NT2/D1 (cell line): ENCODE measurements around the gene SBDS.
"Not testable (repeated sequence)": the region's sequence is repeated elsewhere in the genome, so short reads cannot be mapped to it uniquely, and the experiment has no call there.

ENCODE experiments used
- DNase-seq: peaks from one replicate; pipeline ENCODE4 v3.0.0-alpha.2; 2011; ENCODE audit warnings: low read depth, low spot score
- H3K27me3 ChIP-seq: 2 replicates; pipeline ENCODE4 v1.6.0; 2011; ENCODE audit warnings: mild to moderate bottlenecking; ENCODE audit not compliant: insufficient read length, insufficient read depth
- H3K36me3 ChIP-seq: 2 replicates; pipeline ENCODE4 v1.6.1; 2011; ENCODE audit warnings: mild to moderate bottlenecking, low read length, mixed read lengths; ENCODE audit not compliant: insufficient read depth, insufficient read length
- H3K4me1 ChIP-seq: 2 replicates; pipeline ENCODE4 v1.5.1; 2011; ENCODE audit not compliant: insufficient read depth, insufficient read length
- H3K4me3 ChIP-seq: 2 replicates; pipeline ENCODE4 v1.5.1; 2011; ENCODE audit warnings: low read depth; ENCODE audit not compliant: insufficient read length
- H3K9ac ChIP-seq: 2 replicates; pipeline ENCODE4 v1.6.0; 2011; ENCODE audit warnings: low read depth; ENCODE audit not compliant: insufficient read length
- H3K9me3 ChIP-seq: 2 replicates; pipeline ENCODE4 v1.5.1; 2011; ENCODE audit warnings: mild to moderate bottlenecking, low read length; ENCODE audit not compliant: insufficient read depth
- SUZ12 ChIP-seq: IDR thresholded peaks from 2 replicates; pipeline ENCODE4 v1.6.1; 2011; ENCODE audit not compliant: insufficient read length, insufficient read depth; ENCODE audit errors: extremely low read depth
- YY1 ChIP-seq: IDR thresholded peaks from 2 replicates; pipeline ENCODE4 v1.6.1; 2011; ENCODE audit not compliant: insufficient read length, insufficient read depth
- ZNF274 ChIP-seq: IDR thresholded peaks from 2 replicates; pipeline ENCODE4 v1.6.1; 2011; ENCODE audit warnings: mild to moderate bottlenecking, low read depth, low read length

SBDS gene

DNA sequence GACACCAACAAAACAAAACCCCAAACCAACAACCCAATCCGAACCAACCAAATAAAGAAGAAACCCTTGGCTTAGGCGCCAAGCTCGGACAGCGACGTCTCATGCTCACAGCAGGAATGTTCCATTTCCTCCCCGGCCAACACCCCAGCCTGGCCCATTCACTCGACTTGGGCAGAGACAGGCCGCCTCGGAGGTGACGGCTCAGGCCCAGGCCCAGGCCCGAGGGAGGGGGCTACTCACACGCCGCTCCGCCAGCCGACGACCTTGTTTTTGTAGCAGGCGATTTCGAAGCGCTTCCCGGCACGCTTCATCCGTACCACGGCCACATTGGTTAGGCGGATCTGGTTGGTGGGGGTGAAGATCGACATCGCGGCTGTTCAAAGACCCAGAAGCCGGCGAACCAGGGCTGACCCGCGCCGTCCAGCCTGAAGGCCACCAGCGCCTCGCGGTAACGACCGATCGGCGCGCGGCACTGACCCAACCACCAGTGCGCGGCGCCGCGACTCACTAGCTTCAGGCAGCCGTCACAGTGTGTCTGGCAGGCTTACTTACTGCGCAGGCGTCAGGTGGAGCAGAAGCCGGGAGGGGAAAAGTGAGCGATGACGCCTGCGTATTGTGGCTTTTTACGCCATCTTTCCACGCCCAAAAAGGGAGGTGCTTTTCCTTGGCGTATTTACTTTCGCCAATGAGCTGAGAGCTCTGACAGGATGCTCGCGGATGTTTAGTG, at the start of gene SBDS:
Gene SBDS, minus strand, starts transcription at position 537 of the 727 bp plus-strand sequence. Its CDS starts 169 bp downstream, at position 368.
- Histone ChIP-seq H3K4me3 (peak within 1 kb of the TSS; percentile 83), H3K9ac (peak within 1 kb of the TSS; percentile 90), H3K36me3 (peaks cover 33% of the 10 kb centered on the region)
- peak; percentile 98 for DNase-seq
- H3K9me3 ChIP-seq, H3K27me3 ChIP-seq, H3K4me1 ChIP-seq: not testable (repeated sequence)

DNA sequence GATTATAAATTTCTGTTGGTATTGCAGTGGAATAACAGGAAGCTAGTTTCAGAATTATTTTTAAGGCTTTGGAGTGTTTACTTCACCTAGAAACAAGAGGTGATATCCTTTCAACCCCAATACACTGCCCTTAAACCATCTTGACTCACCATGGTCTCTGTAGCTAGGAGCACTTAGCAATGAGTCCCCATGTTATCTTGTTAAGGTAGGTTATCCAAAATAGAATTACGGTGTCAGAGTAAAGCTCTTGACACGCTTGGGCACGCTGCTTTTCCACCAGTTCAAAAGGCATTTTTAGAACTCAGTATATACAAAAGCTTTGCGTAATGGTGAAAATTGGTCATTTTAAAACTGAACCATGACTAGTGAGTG, 48.2 kb upstream of the SBDS start:
- not testable (repeated sequence) for H3K9ac ChIP-seq, H3K4me3 ChIP-seq, H3K27me3 ChIP-seq, DNase-seq, H3K9me3 ChIP-seq, H3K4me1 ChIP-seq
- H3K36me3 ChIP-seq = peaks cover 15% of the 10 kb centered on the region

DNA sequence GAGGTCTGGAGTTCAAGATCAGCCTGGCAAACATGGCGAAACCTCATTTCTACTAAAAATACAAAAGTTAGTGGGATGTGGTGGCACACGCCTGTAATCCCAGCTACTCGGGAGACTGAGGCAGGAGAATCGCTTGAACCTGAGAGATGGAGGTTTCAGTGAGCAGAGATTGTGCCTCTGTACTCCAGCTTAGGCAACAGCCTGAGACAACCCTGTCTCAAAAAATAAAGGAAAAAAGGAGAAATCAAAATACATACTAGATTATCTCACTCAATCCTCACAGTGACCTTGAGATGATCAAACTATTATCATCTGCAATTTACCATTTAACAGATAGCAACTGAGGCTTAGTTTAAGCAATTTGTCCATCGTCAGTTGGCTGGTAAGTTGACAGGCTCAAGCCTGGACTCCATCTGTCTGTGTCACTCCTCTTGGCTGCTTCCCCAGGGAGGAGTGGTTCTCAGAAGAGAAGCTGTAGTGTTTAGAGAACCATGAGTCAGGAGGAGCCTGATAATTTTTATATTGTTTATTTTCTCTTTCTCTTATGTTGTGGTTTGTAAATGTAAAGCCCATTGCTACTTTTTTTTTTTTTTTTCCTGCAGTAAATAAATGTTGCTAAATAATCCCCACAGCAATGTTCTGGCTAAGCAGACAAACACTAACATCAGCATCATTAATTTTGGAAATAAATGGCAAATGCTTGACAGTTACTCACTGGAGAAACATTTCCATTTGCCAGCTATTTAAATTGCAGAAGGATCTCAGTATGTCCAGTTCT, 47.6 kb upstream of the SBDS start:
- H3K36me3 ChIP-seq = peaks cover 15% of the 10 kb centered on the region
- not testable (repeated sequence) for H3K4me3 ChIP-seq, H3K27me3 ChIP-seq, DNase-seq, H3K9ac ChIP-seq, H3K9me3 ChIP-seq, H3K4me1 ChIP-seq

DNA sequence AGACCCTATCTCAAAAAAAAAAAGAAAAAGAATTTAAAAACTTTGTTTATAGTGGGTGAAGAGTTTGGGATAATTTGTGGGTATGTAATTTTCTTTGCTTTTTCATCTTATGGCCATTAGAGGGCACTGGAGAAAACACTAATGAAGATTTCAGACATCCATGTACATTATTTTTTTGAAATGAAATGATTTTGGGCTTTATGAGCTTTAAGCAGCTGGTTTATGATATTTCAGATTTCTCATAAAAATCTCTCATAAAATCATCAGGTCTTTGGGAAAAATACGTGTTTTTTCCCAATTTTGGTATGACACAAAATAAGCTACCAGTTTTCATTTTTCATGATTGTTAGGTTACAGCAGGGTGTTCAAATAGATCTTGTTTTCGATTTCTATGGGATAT, 45.4 kb upstream of the SBDS start:
- DNase-seq = not testable (repeated sequence)

DNA sequence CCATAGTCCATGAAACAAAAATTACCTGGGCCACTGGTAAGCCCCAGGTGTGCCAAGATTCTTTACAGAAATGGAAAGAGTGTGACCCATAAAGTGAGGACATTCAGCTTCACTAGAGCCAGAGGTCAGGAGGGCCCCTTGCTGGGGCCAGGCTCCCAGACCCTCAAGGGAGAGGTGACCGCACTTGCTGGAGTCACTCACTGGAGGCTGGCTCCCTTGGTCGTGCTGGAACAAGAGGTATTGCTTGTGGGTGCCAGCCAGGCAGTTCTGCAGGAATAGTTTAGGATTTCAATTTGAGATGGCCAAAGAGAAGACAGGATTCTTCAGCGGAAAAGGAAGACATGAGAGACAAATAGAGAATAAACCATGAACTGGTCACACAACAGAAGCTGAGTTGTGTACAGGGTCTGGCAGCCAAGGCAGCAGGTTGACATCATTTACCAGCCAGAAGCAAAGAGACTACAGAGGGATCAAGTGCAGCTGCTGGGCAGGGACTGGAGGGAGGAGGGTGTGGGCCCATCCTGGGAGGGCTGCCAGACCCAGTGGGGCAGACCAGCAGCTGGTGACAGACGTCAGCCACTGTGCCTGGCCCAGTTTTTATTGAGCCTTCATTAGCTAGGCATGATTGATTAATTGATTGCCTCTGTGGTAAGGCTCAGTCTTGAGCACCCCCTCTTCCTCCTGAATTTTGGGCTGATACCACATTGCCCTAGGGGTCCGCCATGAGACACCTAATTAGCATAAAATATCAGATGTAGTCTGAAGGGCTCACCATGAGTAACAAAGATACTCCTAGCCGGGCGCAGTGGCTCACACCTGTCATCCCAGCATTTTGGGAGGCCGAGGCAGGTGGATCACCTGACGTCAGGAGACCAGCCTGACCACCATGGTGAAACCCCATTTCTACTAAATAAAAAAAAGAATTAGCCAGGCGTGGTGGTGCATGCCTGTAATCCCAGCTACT, 41.3 kb upstream of the SBDS start:
- not testable (repeated sequence) for H3K9me3 ChIP-seq, DNase-seq, H3K27me3 ChIP-seq, H3K9ac ChIP-seq, H3K4me1 ChIP-seq, H3K4me3 ChIP-seq
- H3K36me3 ChIP-seq = peaks cover 11% of the 10 kb centered on the region

More for the DNA sequence above, 45.4 kb upstream of the SBDS start:
- H3K27me3 ChIP-seq, H3K4me1 ChIP-seq, H3K4me3 ChIP-seq, H3K9me3 ChIP-seq, H3K9ac ChIP-seq: not testable (repeated sequence)
- peaks cover 12% of the 10 kb centered on the region for H3K36me3 ChIP-seq

DNA sequence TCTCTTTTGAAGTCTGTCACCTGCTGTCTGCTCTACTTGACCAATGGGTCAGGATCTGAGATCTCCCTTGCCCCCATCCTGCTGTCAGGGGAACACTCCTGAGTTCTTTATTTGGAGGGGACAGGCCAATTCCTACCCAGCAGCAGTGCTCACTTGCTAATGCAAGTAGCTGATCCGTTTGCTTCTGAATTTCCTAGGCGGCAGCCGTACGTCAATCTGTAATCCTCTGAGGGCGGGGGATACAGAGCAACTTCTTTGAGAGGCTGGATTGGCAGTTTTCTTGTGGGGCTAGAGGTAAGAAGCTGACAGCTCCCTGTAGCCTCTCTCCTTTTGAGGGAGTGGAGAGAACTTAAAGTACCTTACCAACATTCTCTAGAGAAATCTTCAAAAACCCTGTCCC, 37.9 kb upstream of the SBDS start:
- H3K9me3 ChIP-seq = peaks cover 10% of the 10 kb centered on the region; the same call in 1 of the 2 replicates
- H3K4me3 ChIP-seq = no peak overlapping the region
- DNase-seq = no peak
- H3K9ac ChIP-seq = no peak overlapping the region
- peaks cover 20% of the 10 kb centered on the region for H3K36me3 ChIP-seq
- TF ChIP-seq YY1 = no peak
- no peak for TF ChIP-seq ZNF274
- TF ChIP-seq SUZ12 = no peak
- no peaks in the 10 kb centered on the region for H3K27me3 ChIP-seq
- H3K4me1 ChIP-seq = no peaks in the 10 kb centered on the region

DNA sequence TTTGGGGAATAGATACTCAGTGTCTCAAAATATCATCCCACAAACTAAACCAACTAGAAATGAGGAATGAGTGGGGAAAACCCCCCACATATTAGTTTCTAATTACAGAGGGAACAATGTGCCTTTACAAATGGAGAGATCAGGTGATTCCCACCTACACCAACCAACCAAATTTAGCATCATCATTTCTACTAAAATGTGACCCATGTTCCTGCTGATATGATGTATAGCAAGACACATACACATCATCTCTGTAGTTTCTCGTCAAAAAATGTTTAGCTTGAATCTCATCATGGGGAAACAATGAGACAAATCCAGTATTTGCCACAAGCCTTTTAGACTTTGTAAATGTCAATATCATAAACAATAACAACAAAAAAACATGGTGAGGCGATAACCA, 36.3 kb upstream of the SBDS start:
- not testable (repeated sequence) for DNase-seq, H3K4me1 ChIP-seq, H3K9ac ChIP-seq, H3K9me3 ChIP-seq, H3K4me3 ChIP-seq, H3K27me3 ChIP-seq
- peaks cover 20% of the 10 kb centered on the region for H3K36me3 ChIP-seq

DNA sequence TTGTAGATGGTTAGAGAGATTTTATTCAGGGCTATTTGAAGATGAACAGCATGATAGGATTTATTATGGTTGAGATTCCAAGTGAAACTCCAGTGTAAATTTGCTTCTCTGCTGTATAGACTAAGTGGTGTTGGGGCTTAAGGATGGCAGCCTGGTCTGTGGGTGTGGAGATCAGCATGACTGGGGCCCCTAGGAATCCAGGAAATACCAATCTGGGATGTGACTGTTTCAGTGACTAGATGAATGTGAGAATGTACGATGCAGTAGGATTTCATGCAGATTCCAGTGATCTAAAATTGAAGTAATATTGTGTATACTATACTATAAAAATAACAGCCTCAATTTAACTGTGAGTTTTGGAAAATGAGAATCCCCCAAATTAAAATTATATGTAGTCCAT, 30.1 kb upstream of the SBDS start:
- peaks cover 28% of the 10 kb centered on the region for H3K36me3 ChIP-seq
- not testable (repeated sequence) for DNase-seq, H3K9me3 ChIP-seq, H3K4me3 ChIP-seq, H3K4me1 ChIP-seq, H3K27me3 ChIP-seq, H3K9ac ChIP-seq
